NB4 (cell line): Measurements from ENCODE around the gene CBLC.
A peak's percentile ranks its signal among the peaks of the same experiment; 100 is the strongest.

Experiments
- MAX ChIP-seq: IDR thresholded peaks from 2 replicates; pipeline ENCODE4 v1.6.1; 2011; ENCODE audit warnings: low read depth, low read length
- MYC ChIP-seq: IDR thresholded peaks from 2 replicates; pipeline ENCODE4 v1.6.1; 2011; ENCODE audit warnings: low read depth, low read length
- POLR2A ChIP-seq: IDR thresholded peaks from 2 replicates; pipeline ENCODE4 v1.6.1; 2011; ENCODE audit warnings: mild to moderate bottlenecking; ENCODE audit not compliant: insufficient read length; ENCODE audit errors: extremely low read depth
- TF ChIP-seq, protein P1 (sequence below): IDR thresholded peaks from one replicate; pipeline ENCODE4 v1.5.1; 2012; ENCODE audit warnings: low read depth, low read length

DNA sequence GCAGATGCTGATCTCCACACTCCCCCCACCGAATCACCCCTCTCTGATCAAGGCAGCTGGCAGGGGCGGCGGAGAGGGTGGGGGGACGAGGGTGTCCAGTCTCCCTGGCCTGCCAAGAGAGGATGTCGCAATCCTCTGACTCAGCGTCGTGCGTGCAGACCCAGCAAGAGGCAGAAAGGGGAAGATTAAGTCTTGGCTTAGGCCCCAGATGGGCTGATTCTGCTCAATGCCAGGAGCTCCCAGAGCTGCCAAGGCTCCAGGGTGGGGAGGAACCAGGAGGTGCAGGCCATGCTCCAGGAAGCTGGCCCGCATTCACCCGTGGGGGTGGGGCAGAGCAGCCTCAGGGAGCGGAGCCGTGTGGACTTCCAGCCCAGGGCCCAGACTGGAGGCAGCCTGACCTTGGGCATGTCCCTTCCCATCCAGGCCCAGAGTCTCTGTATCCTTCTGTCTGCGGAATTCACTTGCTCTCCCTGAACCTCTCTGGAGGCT is 35.8 kb upstream of the CBLC start:
- TF ChIP-seq, protein P1, sequence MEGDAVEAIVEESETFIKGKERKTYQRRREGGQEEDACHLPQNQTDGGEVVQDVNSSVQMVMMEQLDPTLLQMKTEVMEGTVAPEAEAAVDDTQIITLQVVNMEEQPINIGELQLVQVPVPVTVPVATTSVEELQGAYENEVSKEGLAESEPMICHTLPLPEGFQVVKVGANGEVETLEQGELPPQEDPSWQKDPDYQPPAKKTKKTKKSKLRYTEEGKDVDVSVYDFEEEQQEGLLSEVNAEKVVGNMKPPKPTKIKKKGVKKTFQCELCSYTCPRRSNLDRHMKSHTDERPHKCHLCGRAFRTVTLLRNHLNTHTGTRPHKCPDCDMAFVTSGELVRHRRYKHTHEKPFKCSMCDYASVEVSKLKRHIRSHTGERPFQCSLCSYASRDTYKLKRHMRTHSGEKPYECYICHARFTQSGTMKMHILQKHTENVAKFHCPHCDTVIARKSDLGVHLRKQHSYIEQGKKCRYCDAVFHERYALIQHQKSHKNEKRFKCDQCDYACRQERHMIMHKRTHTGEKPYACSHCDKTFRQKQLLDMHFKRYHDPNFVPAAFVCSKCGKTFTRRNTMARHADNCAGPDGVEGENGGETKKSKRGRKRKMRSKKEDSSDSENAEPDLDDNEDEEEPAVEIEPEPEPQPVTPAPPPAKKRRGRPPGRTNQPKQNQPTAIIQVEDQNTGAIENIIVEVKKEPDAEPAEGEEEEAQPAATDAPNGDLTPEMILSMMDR, result no peak
- TF ChIP-seq MAX (no peak), MYC (0 out of 2 replicates have a peak, but pooled peaks have one; percentile 32), POLR2A (no peak)
